NCI-H748 treated with DMSO at 0.1 percent for 48 hours (cell line): ENCODE data around the gene PLXNB1.

Experiments used
- DNase-seq: peaks from one replicate; lab custom pipeline; 2025; lab: John Stamatoyannopoulos, UW

The PLXNB1 gene

GRCh38 chr3:48370333-48370713, 59.6 kb downstream of the PLXNB1 start:
- no peak for DNase-seq

GRCh38 chr3:48369693-48370332, 60.1 kb downstream of the PLXNB1 start:
- no peak for DNase-seq

- no peak for DNase-seq
Observed at GRCh38 chr3:48367201-48367600, 62.7 kb downstream of the PLXNB1 start.

- no peak for DNase-seq
Observed at GRCh38 chr3:48364840-48365239, 65.0 kb downstream of the PLXNB1 start.

- DNase-seq, result no peak
Observed at GRCh38 chr3:48361928-48362327, 68.0 kb downstream of the PLXNB1 start.

GRCh38 chr3:48356419-48356818, 73.5 kb downstream of the PLXNB1 start:
- DNase-seq, result no peak

GRCh38 chr3:48353987-48354386, 75.9 kb downstream of the PLXNB1 start:
- DNase-seq, result no peak
